Stimulated activated CD4-positive, alpha-beta T cell treated with anti-CD3 and anti-CD28 coated beads, Interleukin-12 subunit alpha, Interleukin-12 subunit beta, amount 100 ng/mL, for 24 hours (primary cell): ENCODE data around the gene DCHS2.

ENCODE experiments used
- DNase-seq, 2 experiments: peaks; one replicate each; pipeline ENCODE4 v3.0.0-alpha.2; 2020; ENCODE audit warnings: low read depth in 2 of 2

DCHS2 gene

DNA sequence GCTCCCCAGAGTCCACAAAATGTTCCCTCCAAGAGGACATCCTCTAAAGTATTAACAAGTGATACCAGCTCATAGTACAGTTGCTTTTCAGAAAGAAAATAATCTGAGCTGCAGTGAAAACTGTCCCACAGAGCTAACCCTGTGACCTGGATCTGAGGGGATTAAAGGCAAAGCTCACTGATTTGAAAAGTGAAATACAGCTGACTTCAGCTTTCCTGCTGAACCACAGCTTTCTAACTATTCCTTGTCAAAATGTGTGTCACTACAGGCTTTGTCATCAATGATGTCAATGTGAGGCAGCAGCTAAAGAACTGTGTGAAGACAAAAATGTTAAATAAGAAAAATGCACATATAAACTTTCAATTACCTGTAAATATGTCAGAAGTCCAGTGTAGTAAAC, 36.9 kb downstream of the DCHS2 start:
- no peak for DNase-seq

DNA sequence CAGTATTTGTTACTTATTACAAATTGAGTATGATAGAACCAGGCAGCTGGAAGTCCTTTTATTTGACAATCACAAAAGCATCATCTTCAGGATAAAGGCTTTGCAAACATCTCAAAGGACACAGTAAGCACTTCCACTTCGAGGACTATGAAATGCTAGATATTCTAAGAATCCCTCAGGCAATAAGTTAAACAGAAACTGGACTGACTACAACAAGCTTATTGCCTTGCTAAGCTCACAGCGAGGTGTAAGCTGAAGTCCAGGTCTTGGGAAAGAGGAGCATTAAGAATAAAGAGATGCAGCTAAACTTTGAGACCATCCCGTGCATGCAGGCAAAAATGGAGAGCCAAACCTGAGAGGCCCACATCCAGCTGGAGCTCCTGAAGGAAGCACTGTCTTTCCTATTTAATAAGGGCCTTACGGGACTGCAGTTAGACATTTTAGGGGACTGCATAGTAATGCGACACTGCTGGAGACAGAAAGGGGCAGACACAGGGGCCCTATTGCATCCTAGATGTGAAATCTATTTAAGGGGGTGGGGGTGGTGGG, 38.7 kb downstream of the DCHS2 start:
- no peak for DNase-seq

DNA sequence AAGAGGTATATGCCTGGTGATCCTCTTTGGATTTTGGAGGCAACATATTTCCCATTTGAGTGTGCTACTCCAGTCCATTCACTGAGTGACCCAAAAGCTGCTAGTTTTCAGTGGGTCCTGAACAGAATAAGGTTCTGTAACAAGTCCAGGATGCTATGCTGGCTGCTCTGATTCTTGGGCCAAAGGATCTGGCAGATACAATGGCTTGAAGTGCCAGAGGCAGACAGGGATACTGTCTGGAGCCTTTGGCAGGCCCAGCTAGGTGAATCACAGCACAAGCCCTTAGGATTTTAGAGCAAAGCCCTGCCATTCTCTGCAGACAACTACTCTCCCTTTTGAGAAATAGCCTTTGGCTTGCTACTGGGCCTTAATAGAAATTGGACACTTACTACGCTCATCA, 40.6 kb downstream of the DCHS2 start:
- no peak for DNase-seq

DNA sequence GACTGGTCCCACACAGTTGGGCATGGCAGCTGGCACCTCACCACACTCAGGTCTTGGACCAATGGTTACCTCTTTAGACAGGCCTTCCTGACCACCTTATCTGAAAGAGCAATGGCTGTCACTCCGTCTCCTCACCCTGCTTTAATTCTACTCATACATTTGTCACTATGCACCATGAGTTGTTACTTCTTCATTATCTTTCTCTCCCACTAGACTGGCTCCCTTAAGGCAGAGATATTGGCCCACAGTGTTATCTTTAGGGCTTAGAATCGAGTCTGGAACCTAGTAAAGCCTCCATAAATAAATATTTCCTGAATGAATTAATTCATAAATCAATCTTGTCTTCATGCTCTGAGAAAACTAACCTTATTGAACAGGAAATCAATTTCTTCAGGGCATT, 46.6 kb downstream of the DCHS2 start:
- DNase-seq: no peak

DNA sequence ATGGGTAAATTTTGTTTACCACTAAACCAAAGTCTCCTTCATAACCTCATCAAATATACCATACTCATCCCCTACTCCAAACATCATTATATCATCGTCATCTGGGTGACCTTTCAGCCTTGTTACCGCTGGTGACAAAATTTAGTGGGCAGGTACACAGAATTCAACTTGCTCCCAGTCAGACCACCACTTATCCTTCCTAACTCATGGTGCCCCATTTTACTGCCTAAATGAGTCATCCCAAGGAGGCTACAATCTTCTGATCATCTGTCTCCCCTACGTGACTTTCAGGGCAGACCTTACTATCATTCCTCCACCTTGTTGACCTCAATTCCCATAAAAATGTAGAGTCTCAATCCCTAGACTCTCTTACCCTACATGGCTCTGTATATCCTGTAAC, 49.6 kb downstream of the DCHS2 start:
- DNase-seq: no peak

DNA sequence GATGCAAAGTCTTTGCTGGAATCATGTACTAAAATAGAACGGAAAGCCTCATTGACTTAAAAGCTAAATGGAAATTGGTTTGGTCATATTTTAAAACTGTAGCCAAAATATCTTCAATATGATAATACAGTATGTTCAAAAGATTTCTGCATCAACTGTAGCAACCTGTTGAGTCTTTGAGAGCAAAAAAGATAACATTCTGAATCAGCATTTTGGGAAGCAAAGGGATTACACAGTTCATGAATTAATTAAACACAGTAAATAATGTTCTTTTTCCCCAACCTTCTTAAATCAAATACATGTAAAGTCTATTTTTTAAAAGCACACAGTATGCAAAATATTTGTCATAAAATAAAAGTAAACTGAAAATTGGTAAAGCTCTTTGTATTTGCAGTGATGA, 50.5 kb downstream of the DCHS2 start:
- no peak for DNase-seq

DNA sequence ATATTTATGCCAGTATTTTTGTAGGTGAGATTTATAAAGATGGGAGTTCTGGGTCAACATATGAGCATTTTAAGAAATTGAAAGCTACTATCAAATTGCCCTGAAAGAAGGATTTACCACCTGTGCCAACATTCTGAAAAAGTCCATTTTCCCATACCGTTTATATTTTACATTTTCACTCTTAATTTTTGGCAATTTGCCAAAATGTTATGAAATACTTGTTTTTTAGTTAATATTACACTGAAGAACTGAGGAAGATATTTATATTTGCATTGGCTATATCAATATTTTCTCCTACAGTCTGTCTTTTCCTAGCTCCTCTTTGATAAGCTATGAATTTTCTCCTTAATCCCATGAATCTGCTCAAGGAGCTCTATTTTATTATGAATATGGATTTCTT, 52.4 kb downstream of the DCHS2 start:
- DNase-seq: no peak

DNA sequence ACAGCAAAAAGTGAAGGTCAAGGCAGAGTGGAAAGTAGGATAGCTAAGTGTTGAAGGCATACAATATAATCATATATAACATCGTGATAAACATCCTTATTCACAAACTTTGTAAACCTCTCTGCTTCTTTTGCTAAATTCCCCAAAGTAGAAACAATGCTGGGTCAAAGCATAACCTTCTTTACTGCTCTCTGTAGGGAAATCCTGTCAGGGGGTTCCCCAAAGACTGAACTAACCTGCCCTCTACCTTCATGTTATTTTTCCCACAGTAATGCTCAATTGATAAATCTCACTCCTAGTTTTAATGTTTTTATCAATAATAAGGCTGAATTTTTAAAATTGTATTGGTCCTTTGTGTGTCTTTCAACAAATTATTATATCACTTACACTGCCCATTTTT, 55.7 kb downstream of the DCHS2 start:
- DNase-seq: no peak

DNA sequence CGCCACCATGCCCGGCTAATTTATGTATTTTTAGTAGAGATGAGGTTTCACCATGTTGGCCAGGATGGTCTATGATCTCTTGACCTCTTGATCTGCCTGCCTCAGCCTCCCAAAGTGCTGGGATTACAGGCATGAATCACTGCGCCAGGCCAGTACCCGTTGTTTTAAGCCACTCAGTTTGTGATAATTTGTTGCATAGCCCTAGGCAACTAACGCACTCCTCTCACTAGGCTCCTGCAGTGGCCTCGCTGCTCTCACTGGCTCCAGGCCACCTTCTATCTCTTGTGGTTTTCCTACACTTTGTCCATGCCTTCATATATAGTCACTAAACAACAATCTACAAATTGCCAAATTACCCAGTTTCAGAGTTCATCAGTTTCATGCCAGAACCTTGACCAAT, 58.1 kb downstream of the DCHS2 start:
- no peak for DNase-seq

DNA sequence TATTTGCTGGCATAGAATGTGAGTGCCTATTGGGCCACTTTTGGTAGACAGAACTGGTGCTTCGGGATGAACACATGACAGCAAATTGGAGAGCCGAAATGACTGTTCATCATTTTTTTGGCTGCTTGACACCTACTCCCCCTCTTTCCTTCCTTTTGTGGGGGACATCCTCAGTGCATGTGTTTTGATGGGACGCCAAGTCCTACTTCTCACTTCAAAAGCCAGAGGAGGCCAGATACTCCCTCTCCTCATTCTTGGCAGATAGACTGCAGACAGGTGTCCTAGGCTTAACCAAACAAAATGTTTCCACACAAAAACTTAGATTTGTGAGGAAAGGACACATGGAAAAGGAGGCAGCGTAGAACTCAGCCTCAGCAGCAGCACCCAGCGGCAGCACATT, 62.4 kb downstream of the DCHS2 start:
- no peak for DNase-seq

DNA sequence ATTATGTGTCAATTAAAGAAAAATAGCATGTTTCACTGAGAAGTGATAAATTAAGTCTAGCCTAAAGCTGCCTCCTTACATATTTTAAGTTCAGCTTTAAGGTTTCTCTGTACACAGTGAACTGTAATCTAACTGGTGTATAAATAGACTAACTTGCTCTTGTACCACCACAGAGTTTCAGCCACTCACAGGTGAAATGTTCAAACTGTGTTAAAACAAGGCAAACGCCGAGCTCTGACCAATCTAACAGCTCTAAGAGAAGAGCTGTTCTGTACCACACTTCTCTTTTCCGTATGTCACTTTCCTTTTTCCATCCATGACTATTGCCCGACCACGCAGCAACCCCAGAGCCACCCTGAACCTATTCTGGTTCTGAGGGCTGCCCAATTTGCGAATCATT, 64.5 kb downstream of the DCHS2 start:
- DNase-seq: no peak

DNA sequence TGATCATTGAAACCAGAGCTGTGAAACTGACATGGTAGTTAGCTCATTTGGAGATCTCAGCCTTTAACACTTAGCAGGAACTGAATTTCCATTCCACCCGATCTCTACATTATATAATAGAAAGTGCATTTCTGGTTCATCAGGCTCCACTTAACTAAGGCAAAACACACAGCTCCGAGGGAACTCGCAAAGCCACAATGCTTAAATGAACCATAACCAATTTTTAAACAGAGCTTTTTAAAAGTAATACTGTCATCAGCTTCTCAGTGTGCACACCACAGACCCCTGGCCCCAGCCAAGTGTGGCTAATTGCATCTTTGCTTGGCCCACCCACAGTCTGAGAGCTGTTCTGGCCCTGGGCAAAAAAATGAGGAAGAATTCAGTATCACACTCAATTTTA, 66.1 kb downstream of the DCHS2 start:
- no peak for DNase-seq

DNA sequence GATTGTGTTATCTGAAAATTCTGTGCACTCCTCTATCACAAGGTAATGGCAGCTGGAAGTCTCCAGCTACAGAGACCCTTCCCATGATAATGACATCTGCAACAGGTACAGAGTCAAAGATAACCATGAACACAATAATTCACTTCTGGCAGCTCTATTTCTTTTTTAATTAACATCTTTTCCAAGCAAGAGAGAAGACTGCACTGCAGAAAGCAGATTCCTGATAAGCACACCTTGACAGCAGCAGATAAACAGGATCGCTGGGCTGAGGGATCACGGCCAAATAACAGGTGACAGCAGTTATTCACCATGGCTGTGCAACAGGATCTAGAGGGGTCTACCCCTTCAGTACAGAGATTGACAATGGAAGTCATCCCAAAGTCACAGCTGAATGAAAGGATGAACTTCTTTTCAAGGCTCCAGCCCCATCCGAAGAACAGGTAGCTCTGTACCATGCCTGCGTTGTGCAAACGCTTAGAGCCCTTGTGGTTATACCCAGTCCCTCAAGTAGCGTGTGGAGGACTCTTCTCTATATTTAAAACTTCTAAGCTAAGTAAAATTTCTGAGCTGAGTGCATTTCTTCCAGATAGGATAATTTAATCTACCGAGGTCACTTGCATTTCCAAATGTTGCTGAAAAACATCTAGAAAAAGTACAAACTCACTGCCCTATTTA, 66.7 kb downstream of the DCHS2 start:
- no peak for DNase-seq

DNA sequence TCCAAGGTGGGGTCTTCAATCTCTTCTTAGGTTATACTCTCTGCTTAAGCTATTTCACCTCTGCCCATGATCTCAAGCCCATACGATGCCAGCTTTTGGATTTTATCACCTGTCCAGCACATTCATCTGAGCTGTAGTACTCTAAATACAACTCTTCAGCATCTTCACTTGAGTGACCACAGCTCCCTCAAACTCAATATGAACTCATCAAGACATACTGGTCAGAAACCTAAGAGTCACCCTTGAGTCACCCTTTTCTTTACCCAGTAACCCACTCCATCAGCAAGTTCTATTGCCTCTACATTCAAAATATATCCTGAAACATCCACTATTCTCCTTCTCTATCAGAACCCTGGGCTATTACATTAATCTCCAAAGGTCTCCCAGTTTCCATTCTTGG, 69.4 kb downstream of the DCHS2 start:
- no peak for DNase-seq

DNA sequence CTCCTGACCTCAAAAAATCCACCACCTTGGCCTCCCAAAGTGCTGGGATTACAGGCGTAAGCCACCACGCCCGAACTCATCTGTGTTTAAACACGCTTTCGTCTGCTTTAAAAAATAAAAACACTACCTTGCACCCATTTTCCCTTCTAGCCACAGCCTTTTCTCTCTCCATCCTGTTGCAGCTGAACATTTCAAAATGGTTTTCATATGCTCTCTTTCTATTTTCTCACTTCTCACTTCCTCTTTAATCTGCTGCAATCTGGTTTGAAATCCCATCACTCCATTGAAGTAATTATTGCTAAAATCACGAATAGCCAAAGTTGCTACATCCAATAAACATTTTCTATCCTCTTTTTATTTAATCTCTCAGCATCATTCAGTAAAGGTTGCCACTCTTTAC, 70.0 kb downstream of the DCHS2 start:
- no peak for DNase-seq

DNA sequence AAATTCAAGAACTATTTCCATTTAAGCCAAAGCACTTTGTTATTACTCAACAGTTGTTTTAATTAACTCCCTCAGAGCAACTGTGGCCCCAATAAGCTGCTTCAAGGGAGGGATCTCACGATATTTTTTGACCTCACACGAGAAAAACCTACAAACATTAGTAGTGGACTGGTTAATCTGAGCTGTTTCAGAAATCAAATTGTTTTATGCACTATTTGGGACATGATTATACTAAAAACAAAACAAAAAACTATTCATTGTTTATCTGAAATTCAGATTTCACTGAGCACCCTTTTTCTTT, 74.3 kb downstream of the DCHS2 start:
- DNase-seq: no peak

DNA sequence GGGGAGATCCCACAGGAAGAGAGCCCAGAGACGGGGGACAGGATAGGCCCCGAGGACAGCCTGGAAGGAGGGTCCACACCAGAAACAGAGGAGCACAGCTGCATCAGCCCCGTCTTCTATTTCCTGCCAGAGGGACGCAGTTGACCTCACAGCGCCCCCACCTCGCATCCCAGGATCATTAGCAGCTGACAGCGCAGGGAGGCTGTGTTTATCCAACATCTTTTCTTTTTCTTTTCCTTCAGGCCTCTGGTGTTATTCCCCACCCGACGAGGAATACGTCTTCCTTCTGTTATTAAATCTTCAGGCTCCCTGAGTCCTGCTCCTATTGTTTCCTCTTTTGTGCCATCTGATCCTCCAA, 75.4 kb downstream of the DCHS2 start:
- DNase-seq: no peak

DNA sequence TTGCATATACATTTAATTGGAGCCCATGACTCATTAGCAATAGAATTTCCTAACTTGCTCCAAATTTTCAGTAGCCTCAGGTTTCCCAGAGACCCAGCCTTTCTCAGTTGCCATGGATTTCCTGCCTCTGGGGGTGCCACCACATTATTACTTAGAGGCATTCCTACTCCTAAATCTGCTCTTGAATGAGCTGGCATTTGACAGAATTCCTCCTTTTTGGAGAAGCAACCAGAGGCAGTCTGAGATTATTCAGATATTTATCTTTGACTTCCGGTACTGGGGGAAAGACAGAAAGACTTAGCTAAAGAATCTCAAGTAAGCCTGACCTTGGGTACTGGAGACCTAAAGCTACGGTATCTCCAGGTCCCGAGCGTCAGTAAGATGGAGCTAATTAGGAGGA, 76.3 kb downstream of the DCHS2 start:
- no peak for DNase-seq

DNA sequence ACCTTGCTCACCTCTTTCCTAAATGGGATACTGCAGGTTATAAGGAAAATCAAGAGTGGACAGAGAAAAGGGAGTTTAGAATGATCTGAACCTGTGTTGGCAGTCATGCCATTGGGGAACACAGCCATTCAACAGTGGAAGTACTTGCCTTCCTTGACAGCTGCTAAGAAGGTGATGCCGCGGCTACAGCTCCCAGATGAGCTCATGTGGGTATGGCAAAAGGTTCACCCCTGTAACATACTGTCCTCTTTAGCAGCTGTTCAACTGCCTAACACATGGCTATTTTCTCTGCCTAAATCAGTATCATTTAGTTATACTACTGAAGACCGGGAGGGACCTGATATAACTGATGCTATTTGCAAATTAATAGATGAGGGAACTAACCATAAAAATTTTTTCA, 76.8 kb downstream of the DCHS2 start:
- DNase-seq: no peak

DNA sequence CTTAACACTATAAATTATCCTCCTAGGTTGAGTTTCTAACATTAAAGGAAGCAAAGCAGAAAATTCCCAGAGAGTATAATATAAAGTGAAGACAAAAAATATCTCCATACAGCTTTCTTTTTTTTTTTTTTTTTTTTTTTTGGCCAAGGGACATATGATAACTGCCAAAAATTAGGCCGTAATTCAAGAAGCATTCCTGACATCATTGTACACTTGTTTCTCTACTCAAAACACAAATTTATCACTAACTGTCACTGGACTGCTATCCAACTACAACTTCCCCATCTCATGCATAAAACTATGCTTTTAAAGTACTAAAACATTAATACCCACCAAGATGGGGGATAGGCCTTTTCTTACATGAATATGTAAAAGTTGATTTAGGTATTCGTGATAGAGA, 77.2 kb downstream of the DCHS2 start:
- DNase-seq: no peak

DNA sequence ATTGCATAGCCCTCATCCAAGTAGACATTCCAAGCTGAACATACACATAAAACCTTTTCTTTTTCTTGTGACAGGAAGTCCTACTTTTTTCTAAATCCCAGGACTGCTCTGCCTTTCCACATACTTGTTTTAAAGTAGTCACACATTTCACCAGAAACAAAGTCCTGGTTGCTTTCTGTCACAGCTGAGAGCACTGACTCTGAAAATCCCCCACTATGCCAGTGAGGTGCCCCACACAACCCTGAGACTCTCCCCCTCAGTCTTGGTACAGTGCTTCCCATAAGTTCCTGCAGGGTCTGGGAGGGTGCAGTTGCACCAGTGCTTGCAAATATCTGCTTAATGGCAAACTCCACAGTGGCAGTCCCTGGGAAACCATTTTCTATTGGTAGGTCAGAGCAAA, 84.2 kb downstream of the DCHS2 start:
- DNase-seq: no peak

DNA sequence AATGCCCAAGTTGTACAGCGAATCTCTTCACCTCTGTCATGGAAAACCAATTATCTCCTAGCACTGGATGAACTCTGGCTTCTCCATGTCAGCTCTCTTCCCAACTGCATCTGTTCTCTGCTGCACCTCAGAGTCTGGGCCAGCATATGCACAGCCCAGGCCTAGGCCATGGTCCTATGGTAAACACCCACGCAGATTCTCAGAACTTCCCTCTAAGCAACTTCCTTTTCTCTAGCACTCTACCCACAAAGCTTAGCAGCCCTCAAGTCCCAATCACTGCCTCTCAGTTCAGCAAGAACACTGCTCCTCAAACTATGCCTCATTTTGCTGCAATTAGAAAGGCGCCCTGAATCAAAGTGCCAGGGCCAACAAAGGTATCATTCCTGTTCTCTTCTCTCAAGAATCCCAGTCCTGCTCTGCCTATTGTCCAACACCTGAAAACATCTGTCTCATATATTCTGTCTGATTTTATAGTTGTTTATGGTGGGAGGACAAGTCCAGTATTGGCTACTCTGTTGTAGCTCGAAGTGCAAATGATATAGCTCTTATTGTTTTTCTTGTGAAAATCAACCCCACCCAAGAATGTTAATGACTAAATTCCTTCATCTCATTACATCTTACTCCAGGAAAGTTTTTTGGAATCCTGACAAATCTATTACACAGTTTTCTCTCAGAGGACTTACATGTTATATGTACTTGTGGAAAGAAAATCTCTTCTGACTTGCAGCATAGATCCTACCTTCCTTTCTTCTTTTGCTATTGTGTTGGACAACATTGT, 85.4 kb downstream of the DCHS2 start:
- no peak for DNase-seq

DNA sequence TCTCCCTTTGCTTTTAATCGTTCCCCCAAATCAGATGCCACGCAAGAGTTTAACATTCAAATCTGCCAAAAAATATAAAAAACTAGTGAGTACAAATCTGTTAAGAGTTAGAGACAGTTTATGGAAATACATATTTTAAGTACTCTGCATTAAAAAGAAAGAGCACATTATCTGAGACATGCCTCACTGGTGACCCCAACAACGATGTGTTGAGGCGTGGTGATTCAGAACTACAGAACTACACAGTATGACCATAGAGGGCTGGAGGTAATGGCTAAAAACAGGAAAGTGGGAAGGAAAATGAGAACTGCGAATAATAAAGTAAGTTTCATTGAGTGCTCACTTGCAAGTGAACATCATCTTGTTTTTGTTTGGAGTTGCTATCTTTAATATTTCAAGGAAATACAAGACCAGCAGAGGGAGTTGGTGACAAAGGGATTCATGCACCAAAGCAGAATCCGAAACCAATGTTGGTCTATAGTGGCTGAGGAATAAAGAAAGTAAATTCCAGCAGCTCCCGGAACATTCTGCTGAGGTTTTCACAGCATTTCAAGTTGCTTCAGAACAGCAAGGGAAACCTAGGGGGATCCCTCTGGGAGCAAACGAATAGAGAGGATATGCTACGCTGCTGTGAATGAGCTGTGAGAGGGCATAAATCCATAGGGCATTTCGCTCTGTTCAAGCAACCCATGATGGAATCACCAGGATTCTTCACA, 92.2 kb downstream of the DCHS2 start:
- DNase-seq: no peak
